Neutrophil (primary cell): ENCODE data around the gene C1orf53.
"Not testable (repeated sequence)": the region's sequence is repeated elsewhere in the genome, so short reads cannot be mapped to it uniquely, and the experiment has no call there.

Experiments used
- H3K27ac ChIP-seq: fragments of 200-600 bp; sonication (generic); 2 replicates; pipeline ENCODE4 v1.5.1; 2016; ENCODE audit warnings: mild to moderate bottlenecking, moderate library complexity
- H3K27me3 ChIP-seq: fragments of 200-600 bp; sonication (generic); 2 replicates; pipeline ENCODE4 v1.6.0; 2016; ENCODE audit warnings: mild to moderate bottlenecking
- H3K36me3 ChIP-seq: fragments of 200-600 bp; sonication (generic); 2 replicates; pipeline ENCODE4 v1.5.1; 2017
- H3K4me1 ChIP-seq, 2 experiments: fragments of 200-600 bp in 1 of 2; sonication (generic) in 1 of 2; 1 replicate in 1 of 2; 2 replicates in 1 of 2; pipeline versions ENCODE4 v1.5.1 to v1.6.1; 2013 to 2016; ENCODE audit warnings: low read depth in 1 of 2, low read length in 1 of 2, mild to moderate bottlenecking in 1 of 2, moderate library complexity in 1 of 2; ENCODE audit not compliant: control insufficient read depth in 1 of 2, insufficient read depth in 1 of 2
- H3K4me3 ChIP-seq, 2 experiments: fragments of 200-600 bp in 1 of 2; sonication (generic) in 1 of 2; 1 replicate in 1 of 2; 2 replicates in 1 of 2; pipeline ENCODE4 v1.5.1; 2013 to 2016; ENCODE audit warnings: low read depth in 1 of 2, low read length in 1 of 2, mild to moderate bottlenecking in 1 of 2, moderate library complexity in 1 of 2
- H3K9me3 ChIP-seq: fragments of 200-600 bp; sonication (generic); 2 replicates; pipeline ENCODE4 v1.5.1; 2016
- CTCF ChIP-seq: fragments of 200-600 bp; sonication (generic); IDR thresholded peaks from 2 replicates; pipeline ENCODE4 v1.5.1; 2016; ENCODE audit warnings: antibody characterized with exemption

Gene C1orf53

DNA sequence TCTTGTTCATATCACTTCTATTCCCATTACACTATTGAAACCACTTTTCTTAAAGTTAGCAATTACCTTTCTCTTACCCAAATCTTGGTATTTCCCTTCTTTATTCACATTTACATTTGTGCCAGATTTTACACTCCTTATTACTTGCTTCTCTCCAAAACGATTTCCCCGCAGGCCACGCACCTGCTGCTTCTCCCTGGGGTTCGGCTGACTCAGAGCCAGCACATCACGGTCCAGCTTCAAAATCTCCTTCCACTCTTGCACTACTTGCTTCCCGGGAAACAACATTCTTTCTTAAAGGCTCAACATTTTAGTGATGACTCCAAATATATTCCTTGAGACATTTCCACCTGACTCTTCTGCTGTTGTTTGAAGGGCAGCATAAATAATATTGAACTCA, 35.5 kb downstream of the C1orf53 start:
- Histone ChIP-seq H3K4me1 (no peaks in the 10 kb centered on the region), H3K36me3 (no peaks in the 10 kb centered on the region), H3K27me3 (peaks cover 30% of the 10 kb centered on the region), H3K4me3 (no peak overlapping the region), H3K9me3 (no peaks in the 10 kb centered on the region), H3K27ac (no peak overlapping the region)
- no peak for TF ChIP-seq CTCF

- not testable (repeated sequence) for H3K9me3 ChIP-seq, H3K27ac ChIP-seq, H3K4me1 ChIP-seq, H3K36me3 ChIP-seq, H3K4me3 ChIP-seq
- H3K27me3 ChIP-seq = peaks cover 15% of the 10 kb centered on the region
Observed at GRCh38 chr1:197939159-197939980, 36.9 kb downstream of the C1orf53 start.

- Histone ChIP-seq H3K4me1 (no peaks in the 10 kb centered on the region), H3K27ac (no peak overlapping the region), H3K36me3 (no peaks in the 10 kb centered on the region), H3K9me3 (no peaks in the 10 kb centered on the region), H3K27me3 (no peaks in the 10 kb centered on the region), H3K4me3 (no peak overlapping the region)
- no peak for TF ChIP-seq CTCF
Observed at GRCh38 chr1:197942042-197942441, 39.6 kb downstream of the C1orf53 start.

DNA sequence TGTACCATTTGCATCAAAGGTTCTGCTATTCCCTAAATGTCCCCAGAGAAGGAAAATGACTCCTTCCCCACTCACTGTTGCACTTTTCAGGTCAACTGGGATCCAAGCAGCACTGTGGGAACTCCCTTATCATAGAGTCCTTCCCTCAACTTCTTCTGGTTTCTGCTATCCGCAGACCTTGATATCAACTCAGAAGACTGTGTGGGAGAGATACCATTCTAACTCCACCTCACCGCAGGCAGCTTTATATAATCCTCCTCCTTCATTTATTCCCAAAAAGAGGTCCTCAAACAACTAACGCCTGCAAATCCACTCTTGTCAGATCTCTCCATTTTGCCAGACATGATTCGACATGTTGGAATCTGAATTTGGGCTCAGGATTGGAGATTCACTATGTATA, 42.1 kb downstream of the C1orf53 start:
- Histone ChIP-seq H3K36me3 (no peaks in the 10 kb centered on the region), H3K27ac (no peak overlapping the region), H3K4me3 (no peak overlapping the region), H3K27me3 (no peaks in the 10 kb centered on the region), H3K4me1 (peaks cover 0 to 10% of the 10 kb centered on the region in 2 experiments), H3K9me3 (no peaks in the 10 kb centered on the region)
- TF ChIP-seq CTCF = no peak

GRCh38 chr1:197948926-197949899, 46.8 kb downstream of the C1orf53 start:
- Histone ChIP-seq H3K4me3 (no peak overlapping the region), H3K4me1 (peaks cover 0 to 10% of the 10 kb centered on the region in 2 experiments), H3K27ac (no peak overlapping the region), H3K27me3 (no peaks in the 10 kb centered on the region), H3K9me3 (no peaks in the 10 kb centered on the region), H3K36me3 (no peaks in the 10 kb centered on the region)
- TF ChIP-seq CTCF = no peak
